Measurements from ENCODE around the gene RDH5.
A peak's percentile ranks its signal among the peaks of the same experiment; 100 is the strongest.

The RDH5 gene

GRCh38 chr12:55696141-55696540 is 24.1 kb upstream of the RDH5 start:
- DNase-seq (ENCODE audit: low read depth), result no peak

GRCh38 chr12:55696796-55697462 is 23.3 kb upstream of the RDH5 start:
- no peak for DNase-seq (ENCODE audit: low read depth)

- no peak for DNase-seq (ENCODE audit: low read depth)
Measured at GRCh38 chr12:55697686-55698085, 22.5 kb upstream of the RDH5 start.

GRCh38 chr12:55698241-55698955 is 21.8 kb upstream of the RDH5 start:
- DNase-seq (ENCODE audit: low read depth), result no peak

- no peak for DNase-seq (ENCODE audit: low read depth)
Measured at GRCh38 chr12:55698965-55699364, 21.2 kb upstream of the RDH5 start.

- no peak for DNase-seq (ENCODE audit: low read depth)
Measured at GRCh38 chr12:55699471-55700055, 20.6 kb upstream of the RDH5 start.

GRCh38 chr12:55700255-55701018 is 19.8 kb upstream of the RDH5 start:
- DNase-seq (ENCODE audit: low read depth), result no peak

- DNase-seq (ENCODE audit: low read depth), result no peak
Measured at GRCh38 chr12:55702861-55703260, 17.3 kb upstream of the RDH5 start.

- DNase-seq (ENCODE audit: low read depth), result no peak
Measured at GRCh38 chr12:55703288-55703687, 16.9 kb upstream of the RDH5 start.

GRCh38 chr12:55703901-55704761 is 16.1 kb upstream of the RDH5 start:
- DNase-seq (ENCODE audit: low read depth), result no peak

- DNase-seq (ENCODE audit: low read depth), result no peak
Measured at GRCh38 chr12:55704824-55705718, 15.1 kb upstream of the RDH5 start.

- no peak for DNase-seq (ENCODE audit: low read depth)
Measured at GRCh38 chr12:55705782-55706402, 14.3 kb upstream of the RDH5 start.

- DNase-seq (ENCODE audit: low read depth), result no peak
Measured at GRCh38 chr12:55706568-55707218, 13.5 kb upstream of the RDH5 start.

GRCh38 chr12:55707219-55707671 is 12.9 kb upstream of the RDH5 start:
- no peak for DNase-seq (ENCODE audit: low read depth)

GRCh38 chr12:55707841-55708694 is 12.1 kb upstream of the RDH5 start, which contains the start of gene ITGA7:
TSS of gene ITGA7 (minus strand) at chr12:55707904. CDS start at chr12:55707682, 222 bp downstream.
- DNase-seq (ENCODE audit: low read depth), result peak; percentile 42

- DNase-seq (ENCODE audit: low read depth), result no peak
Measured at GRCh38 chr12:55708695-55709233, 11.4 kb upstream of the RDH5 start.

- no peak for DNase-seq (ENCODE audit: low read depth)
Measured at GRCh38 chr12:55711786-55712553, 8.2 kb upstream of the RDH5 start.

All from activated T-helper 1 cell treated with Interleukin-2 at 50 U/mL for 16 hours (primary cell).